CD4-positive, alpha-beta T cell treated with Interleukin-17A for 1 hour (primary cell): ENCODE data around the gene PPL.
"Not testable (repeated sequence)": the region's sequence is repeated elsewhere in the genome, so short reads cannot be mapped to it uniquely, and the experiment has no call there.

Source experiments
- DNase-seq: peaks from one replicate; pipeline ENCODE4 v3.0.0-alpha.2; 2020

The PPL gene

GRCh38 chr16:4936991-4937781 is at the start of gene PPL:
TSS of gene PPL (minus strand) at chr16:4937148. CDS start at chr16:4937045, 103 bp downstream.
- no peak for DNase-seq

- DNase-seq: no peak
These were observed 47.4 kb upstream of the PPL start for GRCh38 chr16:4984174-4984990.

GRCh38 chr16:4982056-4982867 is 45.3 kb upstream of the PPL start:
- no peak for DNase-seq

GRCh38 chr16:4981473-4981872 is 44.5 kb upstream of the PPL start:
- no peak for DNase-seq

- DNase-seq: no peak
These were observed 43.7 kb upstream of the PPL start for GRCh38 chr16:4980691-4981090.

GRCh38 chr16:4979736-4980660 is 43.0 kb upstream of the PPL start:
- no peak for DNase-seq

GRCh38 chr16:4979164-4979563 is 42.2 kb upstream of the PPL start:
- DNase-seq: no peak

- DNase-seq: no peak
These were observed 39.7 kb upstream of the PPL start for GRCh38 chr16:4976611-4977145.

GRCh38 chr16:4976079-4976478 is 39.1 kb upstream of the PPL start:
- no peak for DNase-seq

- DNase-seq: no peak
These were observed 36.1 kb upstream of the PPL start for GRCh38 chr16:4972938-4973587.

- DNase-seq: no peak
These were observed 33.1 kb upstream of the PPL start for GRCh38 chr16:4970010-4970409.

GRCh38 chr16:4968879-4969483 is 32.0 kb upstream of the PPL start:
- DNase-seq: no peak

GRCh38 chr16:4968278-4968677 is 31.3 kb upstream of the PPL start:
- not testable (repeated sequence) for DNase-seq

- DNase-seq: no peak
These were observed 29.9 kb upstream of the PPL start for GRCh38 chr16:4966736-4967453.

GRCh38 chr16:4963527-4963926 is 26.6 kb upstream of the PPL start:
- DNase-seq: not testable (repeated sequence)

- no peak for DNase-seq
These were observed 25.8 kb upstream of the PPL start for GRCh38 chr16:4962716-4963115.

- no peak for DNase-seq
These were observed 23.6 kb upstream of the PPL start for GRCh38 chr16:4960579-4960978.

- DNase-seq: no peak
These were observed 21.8 kb upstream of the PPL start for GRCh38 chr16:4958510-4959438.
